ENCODE data around the gene TP53RK. TPM values are rescaled to one million over a fixed set of nuclear protein-coding genes. Genes with fewer than 3 reads are reported as not detected.
A peak's percentile ranks its signal among the peaks of the same experiment; 100 is the strongest.

TP53RK gene
- total RNA-seq (22.5 and 24.0 TPM in 2 replicates), polyA plus RNA-seq (1.7 and 3.1 TPM in 2 replicates), polyA minus RNA-seq (8.8 and 14.7 TPM in 2 replicates)
- total RNA-seq (2013), result 21.1 TPM

GRCh38 chr20:46689082-46689753, at the start of gene TP53RK:
TSS of gene TP53RK (minus strand) at chr20:46689444. CDS start at chr20:46689414, 30 bp downstream.
- peak within 1 kb of the TSS; percentile 87 to 95 (median 93) for H3K4me3 ChIP-seq (ENCODE audit: control extremely low read depth in 1 of 5, extremely low read depth in 1 of 5, insufficient read depth in 1 of 5, low read depth in 2 of 5, low read length in 4 of 5)
- ATAC-seq (ENCODE audit: low read depth) (peak; percentile 97), DNase-seq (peak; percentile 97)
- peak within 1 kb of the TSS; percentile 82 for H3K9ac ChIP-seq (ENCODE audit: low read length)
- no peaks in the 10 kb centered on the region for H3K9me3 ChIP-seq (ENCODE audit: control extremely low read depth in 1 of 3, control insufficient read depth in 2 of 3, insufficient read depth in 1 of 3, low read length in 2 of 3)
- intact Hi-C loops (cut with micrococcal nuclease), result loop anchor here (1.0 to 10.0 kb wide), 3 partner anchors 283 to 894 kb away; partner anchors contain the start of genes DNTTIP1, ELMO2 and WFDC3
- H3K4me1 ChIP-seq (ENCODE audit: control insufficient read depth in 2 of 2, insufficient read depth in 2 of 2, low read length in 2 of 2), result peaks cover 20 to 21% of the 10 kb centered on the region in 2 donors
- H3K4me1 Mint-ChIP-seq, result peaks cover 40% of the 10 kb centered on the region
- peaks cover 8 to 25% of the 10 kb centered on the region in 2 experiments for H3K36me3 ChIP-seq (replicated peaks in 1 of 2; ENCODE audit: control extremely low read depth in 1 of 2, control insufficient read depth in 1 of 2, extremely low read depth in 1 of 2, insufficient read depth in 2 of 2, low read length in 1 of 2)
- H4K20me1 ChIP-seq (ENCODE audit: control insufficient read depth, insufficient read depth, low read length, poor library complexity, severe bottlenecking), result peaks cover 44% of the 10 kb centered on the region
- TF ChIP-seq CTCF (IDR thresholded peaks at IDR 0.05) (peak; percentile 34), EZH2 (IDR thresholded peaks at IDR 0.05; ENCODE audit: borderline replicate concordance, insufficient read depth, low read depth, low read length, poor library complexity, severe bottlenecking) (no peak)
- no peaks in the 10 kb centered on the region for H3K27me3 ChIP-seq (replicated peaks in 1 of 4; ENCODE audit: control extremely low read depth in 1 of 4, control insufficient read depth in 3 of 4, insufficient read depth in 4 of 4, low read length in 3 of 4)
- H3K27ac Mint-ChIP-seq, result peak within 1 kb of the TSS; percentile 98
- CTCF ChIA-PET, result interaction anchor here (0.6 to 2.7 kb wide), 2 partner anchors 8 to 32 kb away, joined by 3 to 17 read pairs; no protein-coding TSS in a partner anchor
- H3K27ac ChIP-seq (ENCODE audit: low read length in 2 of 2), result peak within 1 kb of the TSS; percentile 76 to 80
- H2AFZ ChIP-seq (ENCODE audit: insufficient read depth, low read depth, low read length, poor library complexity, severe bottlenecking), result peak within 1 kb of the TSS; percentile 96
- peaks cover 47% of the 10 kb centered on the region for H3K79me2 ChIP-seq (ENCODE audit: control insufficient read depth, insufficient read depth, low read length)
- no peaks in the 10 kb centered on the region for H3K27me3 Mint-ChIP-seq
- no peaks in the 10 kb centered on the region for H3K9me3 Mint-ChIP-seq (ENCODE audit: insufficient read depth)
- under 1% methylated on average over 71 of the region's 71 CpGs for WGBS (ENCODE audit: insufficient coverage)
- peak within 1 kb of the TSS; percentile 69 for H3K4me2 ChIP-seq (replicated peaks; ENCODE audit: low read depth, low read length, poor library complexity, severe bottlenecking)
- POLR2A ChIA-PET, result interaction anchor here (0.6 kb wide), 1 partner anchor 839 kb away, joined by 7 read pairs; no protein-coding TSS in a partner anchor
- peak within 1 kb of the TSS; percentile 99 for H3K4me3 Mint-ChIP-seq

- ATAC-seq (ENCODE audit: low read depth), result no peak
- Histone ChIP-seq H3K4me2 (replicated peaks; ENCODE audit: low read depth, low read length, poor library complexity, severe bottlenecking) (no peak overlapping the region), H3K9me3 (ENCODE audit: control extremely low read depth in 1 of 3, control insufficient read depth in 2 of 3, insufficient read depth in 1 of 3, low read length in 2 of 3) (peaks cover 0 to 8% (median 5%) of the 10 kb centered on the region in 3 donors), H3K36me3 (replicated peaks in 1 of 2; ENCODE audit: control extremely low read depth in 1 of 2, control insufficient read depth in 1 of 2, extremely low read depth in 1 of 2, insufficient read depth in 2 of 2, low read length in 1 of 2) (no peaks in the 10 kb centered on the region), H3K9ac (ENCODE audit: low read length) (no peak overlapping the region), H3K27me3 (replicated peaks in 1 of 4; ENCODE audit: control extremely low read depth in 1 of 4, control insufficient read depth in 3 of 4, insufficient read depth in 4 of 4, low read length in 3 of 4) (peaks cover 0 to 3% (median 1%) of the 10 kb centered on the region in 4 experiments), H3K27ac (ENCODE audit: low read length in 2 of 2) (no peak overlapping the region), H3K79me2 (ENCODE audit: control insufficient read depth, insufficient read depth, low read length) (no peaks in the 10 kb centered on the region), H3K4me3 (ENCODE audit: control extremely low read depth in 1 of 5, extremely low read depth in 1 of 5, insufficient read depth in 1 of 5, low read depth in 2 of 5, low read length in 4 of 5) (no peak overlapping the region), H2AFZ (ENCODE audit: insufficient read depth, low read depth, low read length, poor library complexity, severe bottlenecking) (no peak overlapping the region), H4K20me1 (ENCODE audit: control insufficient read depth, insufficient read depth, low read length, poor library complexity, severe bottlenecking) (no peaks in the 10 kb centered on the region), H3K4me1 (ENCODE audit: control insufficient read depth in 2 of 2, insufficient read depth in 2 of 2, low read length in 2 of 2) (no peaks in the 10 kb centered on the region)
- peaks cover 32% of the 10 kb centered on the region for H3K27me3 Mint-ChIP-seq
- POLR2A ChIA-PET, result no interaction called here
- H3K9me3 Mint-ChIP-seq (ENCODE audit: insufficient read depth), result peaks cover 2% of the 10 kb centered on the region
- H3K4me3 Mint-ChIP-seq, result no peak overlapping the region
- no CpG with 5 or more reads among the region's 2 CpGs for WGBS (ENCODE audit: insufficient coverage)
- no peak overlapping the region for H3K27ac Mint-ChIP-seq
- DNase-seq, result no peak
- no peak for TF ChIP-seq EZH2 (IDR thresholded peaks at IDR 0.05; ENCODE audit: borderline replicate concordance, insufficient read depth, low read depth, low read length, poor library complexity, severe bottlenecking)
- TF ChIP-seq CTCF (IDR thresholded peaks at IDR 0.05), result no peak
- H3K4me1 Mint-ChIP-seq, result no peaks in the 10 kb centered on the region
- CTCF ChIA-PET, result interaction anchor here (1.8 kb wide), 1 partner anchor 17 kb away, joined by 4 read pairs; no protein-coding TSS in a partner anchor
- intact Hi-C loops (cut with micrococcal nuclease), result no loop called here
These were observed 46.2 kb upstream of the TP53RK start for GRCh38 chr20:46735436-46735835.

Data from B cell (primary cell).